Naive thymus-derived CD4-positive, alpha-beta T cell (primary cell): ENCODE data around the gene CDKN1A. TPM values are rescaled to one million over a fixed set of nuclear protein-coding genes. Genes with fewer than 3 reads are reported as not detected.

Experiments
- polyA plus RNA-seq, 2 donors: library from polyadenylated mRNA; unstranded; fragments of 300-500 nt; fragmentation: Illumina TruSeq; gene quantifications; one replicate each; pipeline ENCODE4 v1.2.3, GENCODE V29; 2021
- total RNA-seq, 6 experiments: library from RNA in 5 of 6; stranded (reverse) in 5 of 6; gene quantifications; 1 replicate in 5 of 6; 2 replicates in 1 of 6; pipeline ENCODE4 v1.2.3 and lab custom pipeline; 2021 to 2026

CDKN1A gene
- total and polyA plus RNA-seq, 7 experiments from 2014 or later: 0.08 to 156 (median 1.6) TPM

Other genes with a start within 250 kb of the CDKN1A start
- under 1 TPM; 0.15 to 0.64 (median 0.32) TPM for gene PXT1, start 235.9 kb upstream of the CDKN1A start, total RNA-seq
- gene PXT1, start 235.9 kb upstream of the CDKN1A start, polyA plus RNA-seq: not detected
- gene KCTD20, start 235.7 kb upstream of the CDKN1A start, total RNA-seq: 10 to 100 TPM; 33.0 to 55.8 (median 33.2) TPM
- gene KCTD20, start 235.7 kb upstream of the CDKN1A start, polyA plus RNA-seq: 10 to 100 TPM; 27.7 to 29.8 TPM
- 100 to 1,000 TPM in 2 of 5 experiments, 10 to 100 TPM in 3; 68.5 to 193 (median 95.0) TPM for gene STK38, start 131.2 kb upstream of the CDKN1A start, total RNA-seq
- 100 to 1,000 TPM in 1 of 2 donors, 10 to 100 TPM in 1; 56.6 to 123 TPM for gene STK38, start 131.2 kb upstream of the CDKN1A start, polyA plus RNA-seq
- 100 to 1,000 TPM; 317 to 510 (median 426) TPM for gene SRSF3, start 84.4 kb upstream of the CDKN1A start, total RNA-seq
- gene SRSF3, start 84.4 kb upstream of the CDKN1A start, polyA plus RNA-seq: 100 to 1,000 TPM; 359 to 403 TPM
- 10 to 100 TPM in 1 of 5 experiments, 1 to 10 TPM in 1, under 1 TPM in 1, not detected in 2; 0.07 to 10.1 (median 1.8) TPM for gene RAB44, start 19.1 kb downstream of the CDKN1A start, total RNA-seq
- gene RAB44, start 19.1 kb downstream of the CDKN1A start, polyA plus RNA-seq: not detected
- gene CPNE5, start 160.7 kb downstream of the CDKN1A start, total RNA-seq: 1 to 10 TPM in 3 of 5 experiments, under 1 TPM in 1, not detected in 1; 0.27 to 5.1 (median 2.4) TPM
- under 1 TPM; 0.09 to 0.52 TPM for gene CPNE5, start 160.7 kb downstream of the CDKN1A start, polyA plus RNA-seq
- gene PPIL1, start 196.1 kb downstream of the CDKN1A start, total RNA-seq: 10 to 100 TPM in 3 of 5 experiments, 1 to 10 TPM in 2; 3.5 to 34.7 (median 10.3) TPM
- gene PPIL1, start 196.1 kb downstream of the CDKN1A start, polyA plus RNA-seq: 10 to 100 TPM; 21.5 to 22.5 TPM
- gene C6orf89, start 207.2 kb downstream of the CDKN1A start, total RNA-seq: 10 to 100 TPM; 34.6 to 48.2 (median 47.7) TPM
- 10 to 100 TPM; 40.3 to 40.4 TPM for gene C6orf89, start 207.2 kb downstream of the CDKN1A start, polyA plus RNA-seq